GM23338 (cell line): ENCODE measurements around the gene GALE. TPM values are rescaled to one million over a fixed set of nuclear protein-coding genes. Genes with fewer than 3 reads are reported as not detected.

Source experiments
- ATAC-seq: fragments of 200-7000 bp; cut with Tn5 transposase; 3 replicates; pipeline ENCODE4 v1.9.1; 2020
- DNase-seq: peaks from one replicate; pipeline ENCODE4 v3.0.0-alpha.2; 2015; ENCODE audit warnings: low spot score
- H2AFZ ChIP-seq: fragments of 200-600 bp; sonication (generic); 2 replicates; pipeline ENCODE4 v1.8.0; 2016; ENCODE audit warnings: antibody characterized with exemption, mild to moderate bottlenecking, moderate library complexity
- H3F3A ChIP-seq: fragments of 200-600 bp; sonication (generic); replicated peaks from 2 replicates; pipeline ENCODE4 v1.8.0; 2017; ENCODE audit warnings: antibody characterized with exemption, mixed run types, low read depth
- H3K27ac ChIP-seq: fragments of 200-600 bp; sonication (generic); 2 replicates; pipeline ENCODE4 v1.6.1; 2016; ENCODE audit warnings: low read depth
- H3K27me3 ChIP-seq: fragments of 200-600 bp; sonication (generic); 2 replicates; pipeline ENCODE4 v1.8.0; 2016; ENCODE audit warnings: mild to moderate bottlenecking, mixed run types, moderate library complexity; ENCODE audit not compliant: insufficient read depth
- H3K36me3 ChIP-seq: fragments of 200-600 bp; sonication (generic); 2 replicates; pipeline ENCODE4 v1.8.0; 2016; ENCODE audit warnings: mild to moderate bottlenecking; ENCODE audit not compliant: insufficient read depth
- H3K4me1 ChIP-seq: fragments of 200-600 bp; sonication (generic); 2 replicates; pipeline ENCODE4 v1.8.0; 2016; ENCODE audit warnings: mild to moderate bottlenecking, moderate library complexity; ENCODE audit not compliant: insufficient read depth
- H3K4me2 ChIP-seq: fragments of 200-600 bp; sonication (generic); 2 replicates; pipeline ENCODE4 v1.7.1; 2017; ENCODE audit warnings: mixed run types
- H3K4me3 ChIP-seq: fragments of 200-600 bp; sonication (generic); 2 replicates; pipeline ENCODE4 v1.6.1; 2016; ENCODE audit warnings: mixed run types
- H3K79me2 ChIP-seq: fragments of 200-600 bp; sonication (generic); replicated peaks from 2 replicates; pipeline ENCODE4 v1.8.0; 2017; ENCODE audit warnings: mild to moderate bottlenecking; ENCODE audit not compliant: insufficient read depth
- H3K9me2 ChIP-seq: fragments of 200-600 bp; sonication (generic); 2 replicates; pipeline ENCODE4 v1.8.0; 2017; ENCODE audit not compliant: insufficient read depth
- H4K20me1 ChIP-seq: fragments of 200-600 bp; sonication (generic); replicated peaks from 2 replicates; pipeline ENCODE4 v1.8.0; 2017; ENCODE audit warnings: mild to moderate bottlenecking; ENCODE audit not compliant: insufficient read depth
- H3K27ac Mint-ChIP-seq: 2 replicates; pipeline ENCODE4 v1.8.0; 2020; ENCODE audit warnings: inconsistent platforms, mild to moderate bottlenecking, moderate library complexity, mixed read lengths
- H3K27me3 Mint-ChIP-seq: 3 replicates; pipeline ENCODE4 v1.8.0; 2022; ENCODE audit warnings: low read depth, mild to moderate bottlenecking, moderate library complexity, mixed read lengths, inconsistent platforms; ENCODE audit not compliant: insufficient read depth, poor library complexity
- H3K36me3 Mint-ChIP-seq: 3 replicates; pipeline ENCODE4 v1.8.0; 2021; ENCODE audit warnings: low read depth, mild to moderate bottlenecking, inconsistent platforms, moderate library complexity, mixed read lengths
- H3K4me1 Mint-ChIP-seq: 3 replicates; pipeline ENCODE4 v1.8.0; 2020; ENCODE audit warnings: mild to moderate bottlenecking, inconsistent platforms, mixed read lengths
- H3K4me3 Mint-ChIP-seq: 3 replicates; pipeline ENCODE4 v1.8.0; 2021; ENCODE audit warnings: moderate library complexity, mild to moderate bottlenecking, inconsistent platforms, mixed read lengths
- H3K9me3 Mint-ChIP-seq: 3 replicates; pipeline ENCODE4 v1.8.0; 2020; ENCODE audit warnings: moderate library complexity, mild to moderate bottlenecking, inconsistent platforms, mixed read lengths
- CREB1 ChIP-seq: fragments of 250-450 bp; sonication (Bioruptor Pico); IDR thresholded peaks from 2 replicates; pipeline ENCODE4 v1.5.0; 2020; ENCODE audit warnings: low read depth, mild to moderate bottlenecking, moderate library complexity
- EZH2phosphoT487 ChIP-seq: fragments of 200-600 bp; sonication (generic); IDR thresholded peaks from one replicate; pipeline ENCODE4 v1.8.1; 2018; ENCODE audit warnings: antibody characterized with exemption; ENCODE audit not compliant: unreplicated experiment
- JUNB ChIP-seq: IDR thresholded peaks from one replicate; pipeline ENCODE4 v1.6.1; 2016; ENCODE audit warnings: antibody characterized with exemption; ENCODE audit not compliant: unreplicated experiment
- NANOG ChIP-seq: IDR thresholded peaks from 2 replicates; pipeline ENCODE4 v1.6.1; 2016; ENCODE audit warnings: antibody characterized with exemption, borderline replicate concordance
- POLR2AphosphoS5 ChIP-seq: IDR thresholded peaks from 2 replicates; pipeline ENCODE4 v1.6.1; 2016; ENCODE audit warnings: antibody characterized with exemption, low read depth
- REST ChIP-seq: IDR thresholded peaks from one replicate; pipeline ENCODE4 v1.6.1; 2018; ENCODE audit warnings: antibody characterized with exemption; ENCODE audit not compliant: unreplicated experiment
- polyA plus RNA-seq: library from polyadenylated mRNA; unstranded; fragments of >200 nt; fragmentation: Nextera tagmentation; extraction: Ambion mirVana; gene quantifications from 2 replicates; pipeline ENCODE4 v1.2.1, GENCODE V29; 2016
- total RNA-seq: library from RNA; depleted of rRNA; stranded (reverse); fragments of >200 nt; shearing (Covaris generic); gene quantifications from 2 replicates; pipeline ENCODE4 v1.2.3, GENCODE V29; 2014
- TF ChIP-seq, protein P1 (sequence below): IDR thresholded peaks from 2 replicates; pipeline ENCODE4 v1.6.1; 2016; ENCODE audit warnings: antibody characterized with exemption
- TF ChIP-seq, protein P2 (sequence below), 2 experiments: fragments of 200-600 bp in 1 of 2; sonication (generic) in 1 of 2; conservative IDR thresholded peaks; 2 replicates each; pipeline versions ENCODE4 v1.5.1 to v1.6.1; 2016 to 2017; ENCODE audit warnings: antibody characterized with exemption in 2 of 2, low read depth in 2 of 2, mild to moderate bottlenecking in 2 of 2, moderate library complexity in 1 of 2

GALE gene
- total and polyA plus RNA-seq, 2 experiments from 2014 or later, result 28.1 to 31.7 TPM

DNA sequence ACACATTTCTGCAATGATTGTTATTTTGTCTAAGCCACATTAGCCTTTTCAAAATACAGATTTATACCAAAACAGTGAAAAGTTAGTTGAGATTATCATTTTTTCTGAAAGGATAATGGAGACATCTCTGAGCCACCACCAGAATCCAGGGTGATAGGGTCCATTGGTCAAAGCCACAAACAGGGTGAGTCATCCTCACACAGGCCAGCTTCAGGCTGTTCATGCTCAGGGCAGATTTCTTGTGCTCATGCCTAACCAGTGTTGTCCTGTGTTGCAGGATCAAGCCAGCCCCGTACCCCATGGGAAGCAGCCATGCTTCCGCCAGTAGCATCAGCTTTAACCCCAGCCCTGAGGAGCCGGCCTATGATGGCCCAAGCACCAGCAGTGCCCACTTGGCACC, 43.9 kb downstream of the GALE start (continued):
- TF ChIP-seq CREB1 (CRISPR knock-in tag) (no peak), POLR2AphosphoS5 (no peak), JUNB (no peak), REST (no peak), NANOG (no peak), EZH2phosphoT487 (no peak)

DNA sequence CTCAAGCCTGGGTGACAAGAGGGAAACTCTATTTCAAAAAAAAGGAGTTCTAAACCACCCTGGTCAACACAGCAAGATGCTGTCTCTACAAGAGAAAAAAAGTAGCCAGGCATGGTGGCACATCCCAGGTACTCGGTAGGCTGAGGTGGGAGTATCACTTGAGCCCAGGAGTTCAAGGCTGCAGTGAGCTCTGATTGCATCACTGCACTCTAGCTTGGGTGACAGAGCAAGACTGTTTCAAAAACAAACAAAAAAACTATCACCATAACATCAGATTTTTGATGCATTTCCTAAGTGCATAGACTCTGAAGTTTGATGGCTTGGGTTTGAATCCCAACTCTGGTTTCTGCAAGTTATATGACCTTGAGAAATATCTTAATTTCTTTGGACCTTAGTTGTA, 47.6 kb downstream of the GALE start:
- Histone ChIP-seq H3K36me3 (peaks cover 78% of the 10 kb centered on the region), H3F3A (peaks cover 4% of the 10 kb centered on the region; the same call in 1 of the 2 replicates), H3K27ac (no peak overlapping the region), H3K4me2 (no peak overlapping the region), H3K9me2 (no peaks in the 10 kb centered on the region), H2AFZ (no peak overlapping the region), H3K79me2 (peaks cover 32% of the 10 kb centered on the region), H3K4me1 (no peaks in the 10 kb centered on the region), H3K4me3 (no peak overlapping the region), H3K27me3 (no peaks in the 10 kb centered on the region), H4K20me1 (peaks cover 28% of the 10 kb centered on the region)
- DNase-seq (no peak), ATAC-seq (no peak)
- no peaks in the 10 kb centered on the region for H3K4me1 Mint-ChIP-seq
- peaks cover 8% of the 10 kb centered on the region for H3K27me3 Mint-ChIP-seq
- H3K36me3 Mint-ChIP-seq, result peaks cover 87% of the 10 kb centered on the region
- no peak overlapping the region for H3K27ac Mint-ChIP-seq
- H3K4me3 Mint-ChIP-seq, result no peak overlapping the region
- H3K9me3 Mint-ChIP-seq, result no peaks in the 10 kb centered on the region
- TF ChIP-seq, protein P1, sequence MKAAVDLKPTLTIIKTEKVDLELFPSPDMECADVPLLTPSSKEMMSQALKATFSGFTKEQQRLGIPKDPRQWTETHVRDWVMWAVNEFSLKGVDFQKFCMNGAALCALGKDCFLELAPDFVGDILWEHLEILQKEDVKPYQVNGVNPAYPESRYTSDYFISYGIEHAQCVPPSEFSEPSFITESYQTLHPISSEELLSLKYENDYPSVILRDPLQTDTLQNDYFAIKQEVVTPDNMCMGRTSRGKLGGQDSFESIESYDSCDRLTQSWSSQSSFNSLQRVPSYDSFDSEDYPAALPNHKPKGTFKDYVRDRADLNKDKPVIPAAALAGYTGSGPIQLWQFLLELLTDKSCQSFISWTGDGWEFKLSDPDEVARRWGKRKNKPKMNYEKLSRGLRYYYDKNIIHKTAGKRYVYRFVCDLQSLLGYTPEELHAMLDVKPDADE, result no peak
- TF ChIP-seq, protein P2, sequence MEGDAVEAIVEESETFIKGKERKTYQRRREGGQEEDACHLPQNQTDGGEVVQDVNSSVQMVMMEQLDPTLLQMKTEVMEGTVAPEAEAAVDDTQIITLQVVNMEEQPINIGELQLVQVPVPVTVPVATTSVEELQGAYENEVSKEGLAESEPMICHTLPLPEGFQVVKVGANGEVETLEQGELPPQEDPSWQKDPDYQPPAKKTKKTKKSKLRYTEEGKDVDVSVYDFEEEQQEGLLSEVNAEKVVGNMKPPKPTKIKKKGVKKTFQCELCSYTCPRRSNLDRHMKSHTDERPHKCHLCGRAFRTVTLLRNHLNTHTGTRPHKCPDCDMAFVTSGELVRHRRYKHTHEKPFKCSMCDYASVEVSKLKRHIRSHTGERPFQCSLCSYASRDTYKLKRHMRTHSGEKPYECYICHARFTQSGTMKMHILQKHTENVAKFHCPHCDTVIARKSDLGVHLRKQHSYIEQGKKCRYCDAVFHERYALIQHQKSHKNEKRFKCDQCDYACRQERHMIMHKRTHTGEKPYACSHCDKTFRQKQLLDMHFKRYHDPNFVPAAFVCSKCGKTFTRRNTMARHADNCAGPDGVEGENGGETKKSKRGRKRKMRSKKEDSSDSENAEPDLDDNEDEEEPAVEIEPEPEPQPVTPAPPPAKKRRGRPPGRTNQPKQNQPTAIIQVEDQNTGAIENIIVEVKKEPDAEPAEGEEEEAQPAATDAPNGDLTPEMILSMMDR (conservative IDR thresholded peaks at IDR 0.05; ENCODE audit: low read depth in 2 of 2), result no peak
- TF ChIP-seq EZH2phosphoT487, result no peak
- no peak for TF ChIP-seq JUNB
